Panc1 (cell line): Measurements from ENCODE around the gene KIF4B. TPM values are rescaled to one million over a fixed set of nuclear protein-coding genes. Genes with fewer than 3 reads are reported as not detected.

ENCODE experiments used
- ATAC-seq: fragments of 200-7000 bp; cut with Tn5 transposase; 2 replicates; pipeline ENCODE4 v1.9.1; 2020; ENCODE audit warnings: mild to moderate bottlenecking, moderate library complexity
- BruUV-seq: library from RNA; stranded (reverse); fragments of 400-500 nt; replicated peaks from 2 replicates; lab custom pipeline; 2021; lab: Mats Ljungman, UMichigan
- CTCF ChIA-PET: fragments of 300-600 bp; sonication (Branson Sonifier 250); formaldehyde crosslinking; loops from one replicate; lab custom pipeline; 2022; ENCODE audit warnings: antibody characterized with exemption; lab: Charles Lee
- POLR2A ChIA-PET: fragments of 300-600 bp; sonication (Branson Sonifier 250); formaldehyde crosslinking; loops from one replicate; lab custom pipeline; 2022; ENCODE audit warnings: antibody characterized with exemption; lab: Charles Lee
- DNase-seq: peaks from one replicate; pipeline ENCODE4 v3.0.0-alpha.2; 2010; ENCODE audit warnings: low read depth, low spot score
- H3K27ac ChIP-seq: 2 replicates; pipeline ENCODE4 v1.5.1; 2011; ENCODE audit warnings: mild to moderate bottlenecking, low read length, inconsistent platforms
- H3K27me3 ChIP-seq: fragments of 200-500 bp; sonication (Bioruptor generic); 2 replicates; pipeline ENCODE4 v1.6.0; 2014; ENCODE audit warnings: low read length, inconsistent platforms; ENCODE audit not compliant: control insufficient read depth, insufficient read depth
- H3K36me3 ChIP-seq: fragments of 200-500 bp; sonication (Bioruptor generic); 2 replicates; pipeline ENCODE4 v1.5.1; 2014; ENCODE audit warnings: inconsistent platforms, mild to moderate bottlenecking, low read length, moderate library complexity; ENCODE audit not compliant: control insufficient read depth, insufficient read depth
- H3K4me1 ChIP-seq: 2 replicates; pipeline ENCODE4 v1.5.1; 2011; ENCODE audit warnings: inconsistent platforms, mild to moderate bottlenecking, low read length, moderate library complexity; ENCODE audit not compliant: control insufficient read depth, insufficient read depth
- H3K4me3 ChIP-seq, 2 experiments: 2 replicates each; pipeline ENCODE4 v1.5.1; 2011 to 2012; ENCODE audit warnings: low read depth in 2 of 2, low read length in 2 of 2, mild to moderate bottlenecking in 2 of 2, inconsistent platforms in 1 of 2, moderate library complexity in 1 of 2
- H3K9me3 ChIP-seq: fragments of 200-500 bp; sonication (Bioruptor generic); 2 replicates; pipeline ENCODE4 v1.5.1; 2014; ENCODE audit warnings: low read depth, mild to moderate bottlenecking, inconsistent platforms, low read length, moderate library complexity; ENCODE audit not compliant: control insufficient read depth, insufficient read depth
- CTCF ChIP-seq: fragments of 450-650 bp; IDR thresholded peaks from 2 replicates; pipeline ENCODE4 v1.5.1; 2017; ENCODE audit warnings: mild to moderate bottlenecking
- POLR2AphosphoS5 ChIP-seq: IDR thresholded peaks from 2 replicates; pipeline ENCODE4 v1.6.1; 2012; ENCODE audit warnings: mild to moderate bottlenecking, low read depth, low read length, moderate library complexity
- SIN3A ChIP-seq: IDR thresholded peaks from 2 replicates; pipeline ENCODE4 v1.6.1; 2012; ENCODE audit warnings: low read depth, mild to moderate bottlenecking, low read length, moderate library complexity, borderline replicate concordance; ENCODE audit not compliant: insufficient read depth
- TCF7L2 ChIP-seq: IDR thresholded peaks from 2 replicates; pipeline ENCODE4 v1.6.1; 2011; ENCODE audit warnings: mild to moderate bottlenecking, low read depth, low read length, inconsistent platforms
- in situ Hi-C: cut with HindIII; loops from 2 replicates; pipeline ENCODE4 v1.10.0; 2016; ENCODE audit warnings: low sequenced_read_pairs, low pct_unique_long_range_greater_than_20kb
- intact Hi-C: fragments of 100-400 bp; cut with micrococcal nuclease; formaldehyde crosslinking; loops from one replicate; pipeline ENCODE4 v1.10.0; 2022; ENCODE audit not compliant: unreplicated experiment
- total RNA-seq: library from RNA; stranded (reverse); gene quantifications from one replicate; pipeline ENCODE4 v1.2.1, GENCODE V29; 2021; ENCODE audit not compliant: unreplicated experiment
- TF ChIP-seq, protein P1 (sequence below), 2 experiments: IDR thresholded peaks; 2 replicates each; pipeline ENCODE4 v1.6.1; 2011 to 2012; ENCODE audit warnings: low read depth in 2 of 2, control low read depth in 1 of 2, low read length in 1 of 2, mild to moderate bottlenecking in 1 of 2, moderate library complexity in 1 of 2; ENCODE audit not compliant: insufficient read depth in 1 of 2

Gene KIF4B
- total RNA-seq, 1 experiment from 2014 or later = 0.10 TPM

- peaks cover 6% of the 10 kb centered on the region; the same call in 1 of the 2 replicates for H3K27me3 ChIP-seq
- intact Hi-C loops = no loop called here
- no peaks in the 10 kb centered on the region for H3K36me3 ChIP-seq
- in situ Hi-C loops = no loop called here
- POLR2A ChIA-PET = no interaction called here
- TF ChIP-seq CTCF = no peak
- no peak for TF ChIP-seq SIN3A
- TF ChIP-seq TCF7L2 = no peak
- TF ChIP-seq POLR2AphosphoS5 = no peak
- TF ChIP-seq, protein P1, sequence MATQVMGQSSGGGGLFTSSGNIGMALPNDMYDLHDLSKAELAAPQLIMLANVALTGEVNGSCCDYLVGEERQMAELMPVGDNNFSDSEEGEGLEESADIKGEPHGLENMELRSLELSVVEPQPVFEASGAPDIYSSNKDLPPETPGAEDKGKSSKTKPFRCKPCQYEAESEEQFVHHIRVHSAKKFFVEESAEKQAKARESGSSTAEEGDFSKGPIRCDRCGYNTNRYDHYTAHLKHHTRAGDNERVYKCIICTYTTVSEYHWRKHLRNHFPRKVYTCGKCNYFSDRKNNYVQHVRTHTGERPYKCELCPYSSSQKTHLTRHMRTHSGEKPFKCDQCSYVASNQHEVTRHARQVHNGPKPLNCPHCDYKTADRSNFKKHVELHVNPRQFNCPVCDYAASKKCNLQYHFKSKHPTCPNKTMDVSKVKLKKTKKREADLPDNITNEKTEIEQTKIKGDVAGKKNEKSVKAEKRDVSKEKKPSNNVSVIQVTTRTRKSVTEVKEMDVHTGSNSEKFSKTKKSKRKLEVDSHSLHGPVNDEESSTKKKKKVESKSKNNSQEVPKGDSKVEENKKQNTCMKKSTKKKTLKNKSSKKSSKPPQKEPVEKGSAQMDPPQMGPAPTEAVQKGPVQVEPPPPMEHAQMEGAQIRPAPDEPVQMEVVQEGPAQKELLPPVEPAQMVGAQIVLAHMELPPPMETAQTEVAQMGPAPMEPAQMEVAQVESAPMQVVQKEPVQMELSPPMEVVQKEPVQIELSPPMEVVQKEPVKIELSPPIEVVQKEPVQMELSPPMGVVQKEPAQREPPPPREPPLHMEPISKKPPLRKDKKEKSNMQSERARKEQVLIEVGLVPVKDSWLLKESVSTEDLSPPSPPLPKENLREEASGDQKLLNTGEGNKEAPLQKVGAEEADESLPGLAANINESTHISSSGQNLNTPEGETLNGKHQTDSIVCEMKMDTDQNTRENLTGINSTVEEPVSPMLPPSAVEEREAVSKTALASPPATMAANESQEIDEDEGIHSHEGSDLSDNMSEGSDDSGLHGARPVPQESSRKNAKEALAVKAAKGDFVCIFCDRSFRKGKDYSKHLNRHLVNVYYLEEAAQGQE (IDR thresholded peaks at IDR 0.05; ENCODE audit: insufficient read depth in 1 of 2, low read depth in 2 of 2, low read length in 1 of 2) = no peak
- no peak overlapping the region for H3K4me3 ChIP-seq
- no TSS peak for BruUV-seq
- H3K27ac ChIP-seq = no peak overlapping the region
- ATAC-seq = no peak
- no peaks in the 10 kb centered on the region for H3K9me3 ChIP-seq
- CTCF ChIA-PET = no interaction called here
- DNase-seq = no peak
- H3K4me1 ChIP-seq = no peaks in the 10 kb centered on the region
Observed at GRCh38 chr5:154989626-154990025, 23.9 kb upstream of the KIF4B start.

- Histone ChIP-seq H3K4me1 (no peaks in the 10 kb centered on the region; the same call in 1 of the 2 replicates), H3K4me3 (no peak overlapping the region), H3K27ac (no peak overlapping the region), H3K9me3 (no peaks in the 10 kb centered on the region), H3K36me3 (no peaks in the 10 kb centered on the region), H3K27me3 (no peaks in the 10 kb centered on the region)
- TF ChIP-seq, protein P1 (IDR thresholded peaks at IDR 0.05; ENCODE audit: insufficient read depth in 1 of 2, low read depth in 2 of 2, low read length in 1 of 2) = no peak
- no peak for TF ChIP-seq SIN3A
- no peak for TF ChIP-seq POLR2AphosphoS5
- no peak for TF ChIP-seq CTCF
- no peak for TF ChIP-seq TCF7L2
- no peak for DNase-seq
- intact Hi-C loops = no loop called here
- ChIA-PET POLR2A (no interaction called here), CTCF (no interaction called here)
- ATAC-seq = no peak
- BruUV-seq = no TSS peak
- in situ Hi-C loops = no loop called here
Observed at GRCh38 chr5:154993461-154993860, 20.1 kb upstream of the KIF4B start.
